HAP-1 (cell line): ENCODE results near the gene NTSR1.

Experiments
- DNase-seq, 2 experiments: peaks; one replicate each; pipeline ENCODE4 v3.0.0-alpha.2; 2016 to 2020; ENCODE audit warnings: low spot score in 2 of 2
- H3K27me3 ChIP-seq: fragments of 250-450 bp; sonication (Bioruptor Pico); 2 replicates; pipeline ENCODE4 v1.5.1; 2020; ENCODE audit warnings: low read depth, mild to moderate bottlenecking, moderate library complexity
- H3K36me3 ChIP-seq: fragments of 250-450 bp; sonication (Bioruptor Pico); replicated peaks from 2 replicates; pipeline ENCODE4 v1.5.1; 2020; ENCODE audit warnings: mild to moderate bottlenecking
- H3K4me1 ChIP-seq: fragments of 250-450 bp; sonication (Bioruptor Pico); 2 replicates; pipeline ENCODE4 v1.5.1; 2020; ENCODE audit warnings: mild to moderate bottlenecking
- H3K4me3 ChIP-seq: fragments of 250-450 bp; sonication (Bioruptor Pico); 2 replicates; pipeline ENCODE4 v1.5.1; 2020; ENCODE audit warnings: mild to moderate bottlenecking, moderate library complexity
- H3K9me3 ChIP-seq: fragments of 250-450 bp; sonication (Bioruptor Pico); 2 replicates; pipeline ENCODE4 v1.5.1; 2020; ENCODE audit warnings: mild to moderate bottlenecking, moderate library complexity
- in situ Hi-C: fragments of 300-500 bp; cut with MboI; formaldehyde crosslinking; loops from 3 replicates; pipeline ENCODE4 v1.14.3; 2020; ENCODE audit warnings: low sequenced_read_pairs, inconsistent platforms, mixed read lengths

Gene NTSR1

GRCh38 chr20:62740286-62741141 lies 31.9 kb downstream of the NTSR1 start:
- Histone ChIP-seq H3K9me3 (no peaks in the 10 kb centered on the region), H3K4me1 (no peaks in the 10 kb centered on the region), H3K4me3 (no peak overlapping the region), H3K36me3 (no peaks in the 10 kb centered on the region), H3K27me3 (peaks cover 19% of the 10 kb centered on the region)
- no peak for DNase-seq
- in situ Hi-C loops = no loop called here

GRCh38 chr20:62741191-62741691 lies 32.6 kb downstream of the NTSR1 start:
- no peaks in the 10 kb centered on the region for H3K9me3 ChIP-seq
- H3K4me1 ChIP-seq = no peaks in the 10 kb centered on the region
- DNase-seq = no peak
- H3K27me3 ChIP-seq = peaks cover 19% of the 10 kb centered on the region
- in situ Hi-C loops = no loop called here
- H3K4me3 ChIP-seq = no peak overlapping the region
- H3K36me3 ChIP-seq = no peaks in the 10 kb centered on the region

DNA sequence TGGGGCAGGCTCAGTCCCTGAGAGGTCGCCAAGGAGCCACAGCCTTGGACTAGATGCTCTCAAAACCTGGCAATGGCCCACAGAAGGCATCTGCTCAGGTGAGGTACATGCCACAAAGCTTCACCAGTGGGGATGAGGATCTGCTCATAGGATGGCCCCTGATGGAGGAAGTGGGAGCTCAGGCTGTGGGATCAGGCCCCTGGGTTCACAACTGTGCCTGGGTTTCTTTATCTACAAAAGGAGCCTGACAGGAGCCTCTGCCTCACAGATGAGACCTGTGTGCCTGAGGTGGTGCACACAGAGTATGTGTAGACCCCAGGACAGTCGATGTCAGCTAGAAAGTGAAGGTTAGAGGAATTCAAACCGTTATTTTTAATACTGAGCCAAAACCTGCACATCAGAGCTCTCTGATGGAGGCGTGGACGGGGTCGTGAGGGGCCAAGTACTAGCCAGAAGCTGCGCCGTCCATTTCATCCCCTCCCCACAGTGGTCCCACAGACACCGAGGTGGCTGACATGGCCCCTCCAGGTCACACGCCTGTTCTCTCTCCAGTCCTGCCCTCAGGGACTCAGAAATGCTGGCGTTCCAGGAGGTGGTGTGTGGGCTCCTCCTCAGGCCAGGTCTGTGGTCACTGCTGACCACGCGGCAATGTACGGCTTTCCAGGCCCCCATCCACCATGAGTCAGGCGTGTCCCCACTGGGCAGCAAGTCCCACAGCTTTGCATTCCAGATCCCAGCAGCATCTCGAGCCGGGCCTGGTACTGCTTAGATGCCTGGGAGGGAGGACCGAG lies 33.3 kb downstream of the NTSR1 start:
- Histone ChIP-seq H3K27me3 (peaks cover 19% of the 10 kb centered on the region), H3K4me3 (no peak overlapping the region), H3K4me1 (no peaks in the 10 kb centered on the region), H3K9me3 (no peaks in the 10 kb centered on the region), H3K36me3 (no peaks in the 10 kb centered on the region)
- no peak for DNase-seq
- in situ Hi-C loops = no loop called here

DNA sequence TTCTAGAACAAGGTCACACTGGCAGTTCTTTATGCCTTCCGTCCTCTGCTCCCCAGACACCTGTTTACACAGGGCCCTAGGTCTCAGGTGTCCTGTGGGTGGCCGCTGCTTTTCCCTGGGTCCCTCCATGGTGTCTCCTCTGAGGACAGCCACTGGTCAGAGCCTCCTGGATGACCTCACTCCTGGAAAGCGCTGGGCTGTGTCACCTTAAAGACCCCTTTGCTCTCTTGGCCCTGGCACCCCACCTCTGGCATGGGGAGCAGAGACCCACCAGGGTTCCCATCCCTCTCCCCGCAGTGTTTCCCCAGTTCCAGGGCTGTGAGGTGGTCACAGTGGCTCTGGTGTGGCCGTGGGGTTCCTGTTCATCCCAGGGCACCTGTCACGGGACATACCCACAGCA lies 33.9 kb downstream of the NTSR1 start:
- peaks cover 19% of the 10 kb centered on the region for H3K27me3 ChIP-seq
- H3K36me3 ChIP-seq = no peaks in the 10 kb centered on the region

DNA sequence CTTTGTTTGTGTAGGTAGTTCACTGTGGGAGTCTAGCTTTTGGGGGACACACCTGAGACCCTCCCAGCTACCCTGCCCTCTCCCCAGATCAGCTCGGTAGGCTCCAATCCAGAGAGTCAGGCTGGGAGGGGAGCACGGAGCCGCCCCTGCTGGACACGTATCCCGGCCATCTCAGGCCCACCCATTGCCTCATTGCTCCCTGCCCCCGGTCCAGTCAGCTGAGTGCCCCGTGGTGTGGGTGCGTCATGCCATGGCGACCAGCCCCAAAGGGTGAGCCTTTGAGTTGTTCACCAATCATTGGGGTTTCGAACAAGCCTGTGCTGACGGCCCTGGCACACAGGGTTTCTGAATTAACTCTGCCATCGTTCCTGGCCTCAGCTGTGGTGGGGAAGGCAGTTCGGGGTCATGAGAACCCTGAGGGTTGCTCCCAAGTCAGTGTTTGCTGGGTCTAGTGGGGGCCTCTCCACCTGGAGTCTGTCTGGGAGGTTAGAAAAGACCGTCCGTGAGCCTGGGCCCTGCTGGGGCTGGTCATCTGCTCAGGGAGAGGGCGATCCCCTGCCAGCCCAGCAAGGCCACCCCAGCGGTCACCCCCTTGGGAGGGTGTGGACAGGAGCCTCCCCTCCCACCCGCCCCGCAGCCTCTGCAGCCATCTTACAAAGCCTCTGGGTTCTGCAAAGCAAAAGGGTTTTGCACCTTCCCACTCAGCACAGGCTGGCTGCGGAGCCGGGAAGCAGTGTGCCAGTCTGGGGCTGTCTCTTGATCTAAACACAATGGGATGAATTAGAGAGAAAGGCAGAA lies 34.5 kb downstream of the NTSR1 start:
- in situ Hi-C loops = no loop called here
- no peaks in the 10 kb centered on the region for H3K36me3 ChIP-seq
- no peak for DNase-seq
- peaks cover 19% of the 10 kb centered on the region for H3K27me3 ChIP-seq
- H3K9me3 ChIP-seq = no peaks in the 10 kb centered on the region
- H3K4me1 ChIP-seq = no peaks in the 10 kb centered on the region
- H3K4me3 ChIP-seq = no peak overlapping the region

More for the DNA sequence above, 33.9 kb downstream of the NTSR1 start:
- Histone ChIP-seq H3K9me3 (no peaks in the 10 kb centered on the region), H3K4me3 (no peak overlapping the region), H3K4me1 (no peaks in the 10 kb centered on the region)
- DNase-seq = no peak
- in situ Hi-C loops = no loop called here

DNA sequence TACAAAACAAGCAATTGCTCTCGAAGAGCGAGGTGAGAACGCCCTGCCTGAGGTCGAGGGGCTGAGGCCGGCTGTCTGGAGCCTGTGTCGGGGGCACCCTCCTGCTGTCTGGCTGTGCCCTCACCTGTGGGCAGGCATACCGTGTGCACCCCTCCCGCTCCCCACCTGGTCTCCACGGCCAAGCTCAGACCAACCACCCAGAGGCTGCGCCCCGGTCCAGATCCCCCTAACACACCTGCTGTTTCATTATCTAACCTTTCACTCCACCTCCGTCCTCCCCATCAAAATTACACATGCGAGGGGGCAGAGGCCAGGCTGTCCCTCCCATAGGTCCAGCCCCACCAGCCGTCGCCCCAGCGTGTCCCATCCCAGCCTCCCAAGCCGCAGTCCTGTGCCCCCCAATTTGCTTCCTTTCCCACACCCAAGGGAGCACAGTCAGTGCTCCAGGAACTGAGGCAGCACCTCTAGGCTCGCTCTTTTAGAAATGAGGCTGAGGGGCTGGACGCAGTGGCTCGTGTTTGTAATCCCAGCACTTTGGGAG lies 35.2 kb downstream of the NTSR1 start:
- Histone ChIP-seq H3K4me3 (no peak overlapping the region), H3K4me1 (no peaks in the 10 kb centered on the region), H3K36me3 (no peaks in the 10 kb centered on the region), H3K27me3 (peaks cover 19% of the 10 kb centered on the region), H3K9me3 (no peaks in the 10 kb centered on the region)
- DNase-seq = no peak
- in situ Hi-C loops = no loop called here

GRCh38 chr20:62744741-62745191 lies 36.1 kb downstream of the NTSR1 start:
- no peak for DNase-seq
- Histone ChIP-seq H3K27me3 (peaks cover 12% of the 10 kb centered on the region), H3K4me1 (no peaks in the 10 kb centered on the region), H3K36me3 (no peaks in the 10 kb centered on the region), H3K9me3 (no peaks in the 10 kb centered on the region), H3K4me3 (no peak overlapping the region)
- in situ Hi-C loops = no loop called here

DNA sequence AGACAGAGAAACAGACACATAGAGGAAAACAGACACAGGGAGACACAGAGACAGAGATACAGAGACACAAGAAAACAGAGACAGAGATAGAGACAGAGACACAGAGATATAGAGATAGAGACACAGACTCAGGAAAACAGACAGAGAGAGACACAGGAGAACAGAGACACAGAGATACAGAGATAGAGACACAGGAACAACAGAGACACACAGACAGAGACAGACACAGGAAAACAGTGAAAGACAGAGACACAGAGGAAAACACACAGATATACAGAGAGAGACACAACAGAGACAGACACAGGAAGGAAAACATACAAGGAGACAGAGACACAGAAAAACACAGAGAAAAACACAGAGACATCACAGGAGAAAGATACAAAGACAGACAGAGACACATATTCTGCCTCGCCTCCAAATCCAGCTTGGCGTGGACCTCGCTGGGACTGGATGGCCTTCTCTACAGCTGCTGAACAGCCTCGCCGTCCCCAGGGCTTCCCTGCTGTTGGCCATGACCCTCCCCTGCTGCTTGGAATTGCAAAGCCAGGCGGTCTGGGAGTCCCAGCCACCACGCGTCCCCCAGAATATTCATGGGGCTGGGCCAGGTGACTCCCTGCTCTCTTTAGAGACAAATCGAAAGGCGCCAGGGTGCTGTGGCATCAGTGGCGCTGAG lies 36.8 kb downstream of the NTSR1 start:
- Histone ChIP-seq H3K9me3 (no peaks in the 10 kb centered on the region), H3K4me1 (no peaks in the 10 kb centered on the region), H3K27me3 (peaks cover 9% of the 10 kb centered on the region), H3K36me3 (no peaks in the 10 kb centered on the region), H3K4me3 (no peak overlapping the region)
- no peak for DNase-seq
- in situ Hi-C loops = no loop called here

DNA sequence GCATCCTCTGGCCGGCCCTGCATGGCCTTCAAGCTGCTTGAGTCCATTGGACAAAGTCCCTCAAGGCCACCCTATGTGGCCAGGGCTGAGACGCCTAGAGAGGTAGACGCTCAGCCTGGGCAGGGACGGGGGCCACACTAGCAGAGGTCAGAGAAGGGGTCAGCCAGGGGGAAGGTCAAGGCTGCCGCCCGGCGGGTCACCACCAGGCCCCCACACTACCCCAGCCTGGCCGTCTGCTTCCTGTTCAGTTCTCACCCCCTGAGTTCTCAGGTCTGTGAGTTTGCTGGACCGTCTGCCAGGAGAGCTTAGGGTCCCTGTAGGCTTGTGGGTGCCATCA lies 37.3 kb downstream of the NTSR1 start:
- in situ Hi-C loops = no loop called here
- no peaks in the 10 kb centered on the region for H3K36me3 ChIP-seq
- H3K4me3 ChIP-seq = no peak overlapping the region
- DNase-seq = no peak
- no peaks in the 10 kb centered on the region for H3K4me1 ChIP-seq
- H3K27me3 ChIP-seq = peaks cover 4% of the 10 kb centered on the region
- no peaks in the 10 kb centered on the region for H3K9me3 ChIP-seq

DNA sequence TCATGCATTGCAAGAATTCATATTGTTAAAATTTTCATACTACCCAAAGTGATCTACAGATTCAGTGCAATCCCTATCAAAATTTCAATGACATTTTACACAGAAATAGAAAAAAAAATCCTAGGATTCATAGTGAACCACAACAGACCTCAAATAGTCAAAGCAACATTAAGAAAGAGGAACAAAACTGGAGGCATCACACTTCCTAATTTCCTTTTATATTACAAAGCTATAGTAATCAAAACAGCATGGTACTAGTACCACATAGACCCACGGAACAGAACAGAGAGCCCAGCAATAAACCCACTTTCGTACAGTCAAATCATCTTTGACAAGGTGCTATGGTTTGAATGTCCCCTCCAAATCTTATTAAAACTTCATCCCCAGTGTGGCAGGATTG lies 39.7 kb downstream of the NTSR1 start:
- no peak overlapping the region for H3K4me3 ChIP-seq
- in situ Hi-C loops = no loop called here
- H3K36me3 ChIP-seq = no peaks in the 10 kb centered on the region
- no peaks in the 10 kb centered on the region for H3K4me1 ChIP-seq
- H3K9me3 ChIP-seq = no peaks in the 10 kb centered on the region
- DNase-seq = no peak
- H3K27me3 ChIP-seq = no peaks in the 10 kb centered on the region

DNA sequence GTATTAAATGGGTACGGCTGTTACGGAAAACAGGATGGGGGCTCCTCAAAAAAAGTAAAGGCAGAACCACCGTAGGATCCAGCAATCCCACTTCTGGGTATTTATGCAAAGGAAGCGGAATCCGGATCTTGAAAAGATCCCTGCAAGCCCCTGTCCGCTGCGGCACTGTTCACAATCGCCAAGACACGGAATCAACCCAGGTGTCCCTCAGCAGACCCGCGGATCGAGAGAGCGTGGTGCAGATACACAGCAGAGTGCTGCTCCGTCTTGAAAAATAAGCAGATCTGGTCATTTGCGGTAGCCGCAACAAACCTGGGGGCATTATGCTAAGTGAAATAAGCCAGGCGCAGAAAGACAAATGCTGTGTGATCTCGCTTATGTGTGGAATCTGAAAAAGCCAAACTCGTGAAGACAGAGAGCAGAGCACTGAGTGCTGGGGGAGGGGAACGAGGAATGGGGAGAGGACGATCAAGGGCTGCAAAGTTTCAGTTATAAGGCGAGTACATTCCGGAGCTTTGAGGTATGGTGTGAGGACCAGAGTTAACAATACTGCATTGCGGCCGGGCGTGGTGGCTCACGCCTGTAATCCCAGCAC lies 41.3 kb downstream of the NTSR1 start:
- in situ Hi-C loops = no loop called here
- no peak for DNase-seq
- H3K9me3 ChIP-seq = no peaks in the 10 kb centered on the region
- H3K4me3 ChIP-seq = no peak overlapping the region
- no peaks in the 10 kb centered on the region for H3K36me3 ChIP-seq
- H3K27me3 ChIP-seq = no peaks in the 10 kb centered on the region
- no peaks in the 10 kb centered on the region for H3K4me1 ChIP-seq

DNA sequence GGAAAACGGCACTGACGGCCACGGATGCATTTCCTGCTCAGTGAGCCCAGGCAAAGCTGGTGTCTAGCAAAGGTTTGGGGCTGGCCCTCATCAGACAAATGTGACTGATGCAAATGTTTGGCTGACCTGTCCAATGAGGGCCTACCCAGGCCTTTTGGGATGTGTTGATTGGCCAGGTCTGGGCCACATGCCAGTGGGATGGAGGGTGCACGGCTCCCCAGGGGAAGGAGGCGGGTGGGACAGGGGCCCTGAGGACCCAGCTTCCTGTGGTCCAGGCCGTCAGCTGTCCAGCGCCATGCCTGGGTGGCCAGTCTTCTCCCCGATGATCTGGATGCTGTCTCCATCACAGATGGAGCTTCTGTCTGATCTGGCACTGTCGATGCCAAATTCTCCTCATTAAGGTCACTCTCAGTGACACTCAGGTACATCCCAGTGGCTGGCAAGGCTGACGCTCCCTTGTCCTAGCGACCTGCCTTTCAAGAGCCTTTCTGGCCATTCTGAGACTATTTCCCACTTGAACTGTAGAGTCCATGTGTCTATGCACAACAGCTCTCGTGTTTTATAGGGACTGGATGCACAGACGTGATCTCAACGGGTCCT lies 43.0 kb downstream of the NTSR1 start:
- Histone ChIP-seq H3K4me1 (no peaks in the 10 kb centered on the region), H3K4me3 (no peak overlapping the region), H3K9me3 (no peaks in the 10 kb centered on the region), H3K27me3 (peaks cover 1% of the 10 kb centered on the region; the same call in 1 of the 2 replicates), H3K36me3 (no peaks in the 10 kb centered on the region)
- in situ Hi-C loops = no loop called here
- DNase-seq = no peak
